K562 (cell line): ENCODE data around the gene SV2C. TPM values are rescaled to one million over a fixed set of nuclear protein-coding genes. Genes with fewer than 3 reads are reported as not detected.

Source experiments
- ATAC-seq: fragments of 200-7000 bp; cut with Tn5 transposase; 3 replicates; pipeline ENCODE4 v1.9.1; 2020; ENCODE audit warnings: moderate library complexity
- BruUV-seq: library from RNA; stranded (reverse); fragments of 400-500 nt; replicated peaks from 2 replicates; lab custom pipeline; 2021; lab: Mats Ljungman, UMichigan
- CTCF ChIA-PET: fragments of 300-600 bp; formaldehyde crosslinking; extraction: SDS; loops from one replicate; lab custom pipeline; 2021; ENCODE audit warnings: low intra/inter-chr PET ratio; lab: Yijun Ruan, JAX
- POLR2A ChIA-PET: fragments of 300-600, 350-650 bp; sonication (Branson Sonifier 250); formaldehyde crosslinking; extraction: SDS; loops from one replicate; lab custom pipeline; 2021; ENCODE audit warnings: antibody characterized with exemption, inconsistent platforms; lab: Yijun Ruan, JAX
- DNase-seq, 4 experiments: peaks; one replicate each; pipeline versions ENCODE4 v3.0.0 to v3.0.0-alpha.2; 2011 to 2018; ENCODE audit warnings: low spot score in 3 of 4, mixed read lengths in 3 of 4; ENCODE audit errors: extremely low read depth in 1 of 4
- FAIRE-seq: peaks from 2 replicates; lab custom pipeline; 2011; peaks lifted over from hg19 to GRCh38; lab: Jason Lieb, UNC
- H2AFZ ChIP-seq: 2 replicates; pipeline ENCODE4 v1.6.0; 2011; ENCODE audit warnings: low read depth, low read length, control low read depth, inconsistent platforms
- H3K27ac ChIP-seq: fragments of 200-600 bp; 3 replicates; pipeline ENCODE4 v1.8.0; 2011; ENCODE audit warnings: low read depth, mild to moderate bottlenecking, control low read depth, inconsistent platforms, low read length, moderate library complexity, mixed read lengths; ENCODE audit errors: extremely low read depth
- H3K27me3 ChIP-seq, 2 experiments: fragments of 300-600 bp in 1 of 2; 2 replicates in 1 of 2; 3 replicates in 1 of 2; pipeline versions ENCODE4 v1.6.0 to v1.8.0; 2011; ENCODE audit warnings: inconsistent platforms in 2 of 2, low read length in 2 of 2, mild to moderate bottlenecking in 1 of 2, mixed read lengths in 1 of 2, moderate library complexity in 1 of 2; ENCODE audit not compliant: control insufficient read depth in 2 of 2, insufficient read depth in 2 of 2
- H3K36me3 ChIP-seq: fragments of 300-600 bp; 3 replicates; pipeline ENCODE4 v1.8.0; 2011; ENCODE audit warnings: mild to moderate bottlenecking, low read length, inconsistent platforms; ENCODE audit not compliant: control insufficient read depth, insufficient read depth
- H3K4me1 ChIP-seq, 2 experiments: fragments of 200-600 bp in 1 of 2; replicated peaks in 1 of 2; 2 replicates in 1 of 2; 3 replicates in 1 of 2; pipeline versions ENCODE4 v1.5.1 to v1.8.0; 2011; ENCODE audit warnings: inconsistent platforms in 2 of 2, low read length in 2 of 2, mild to moderate bottlenecking in 1 of 2, mixed read lengths in 1 of 2, moderate library complexity in 1 of 2; ENCODE audit not compliant: control insufficient read depth in 2 of 2, insufficient read depth in 2 of 2
- H3K4me2 ChIP-seq: 2 replicates; pipeline ENCODE4 v1.6.1; 2011; ENCODE audit warnings: low read length, control low read depth, inconsistent platforms, mixed read lengths; ENCODE audit not compliant: insufficient read depth
- H3K4me3 ChIP-seq: fragments of 200-600 bp; sonication (generic), shearing (Covaris generic); 2 replicates; pipeline ENCODE4 v1.5.1; 2016; ENCODE audit warnings: control low read depth, inconsistent platforms
- H3K79me2 ChIP-seq: fragments of 200-600 bp; 3 replicates; pipeline ENCODE4 v1.8.0; 2011; ENCODE audit warnings: low read length, inconsistent platforms; ENCODE audit not compliant: control insufficient read depth, insufficient read depth
- H3K9ac ChIP-seq, 2 experiments: 2 replicates each; pipeline versions ENCODE4 v1.6.0 to v1.6.1; 2011; ENCODE audit warnings: low read depth in 2 of 2, low read length in 2 of 2, control low read depth in 1 of 2, inconsistent platforms in 1 of 2, mild to moderate bottlenecking in 1 of 2, mixed read lengths in 1 of 2; ENCODE audit not compliant: insufficient read depth in 1 of 2
- H3K9me1 ChIP-seq: one replicate; pipeline ENCODE4 v1.6.0; 2011; ENCODE audit warnings: inconsistent platforms, mild to moderate bottlenecking, low read length, moderate library complexity; ENCODE audit not compliant: control insufficient read depth, insufficient read depth
- H3K9me3 ChIP-seq: replicated peaks from 2 replicates; pipeline ENCODE4 v1.5.1; 2011; ENCODE audit warnings: low read depth, low read length, inconsistent platforms; ENCODE audit not compliant: control insufficient read depth, insufficient read depth
- H4K20me1 ChIP-seq: replicated peaks from 2 replicates; pipeline ENCODE4 v1.6.1; 2011; ENCODE audit warnings: low read length, inconsistent platforms, mixed read lengths; ENCODE audit not compliant: control insufficient read depth, insufficient read depth
- CTCF ChIP-seq, 3 experiments: IDR thresholded peaks in 2 of 3; conservative IDR thresholded peaks in 1 of 3; 2 replicates each; pipeline ENCODE4 v1.5.1; 2011 to 2012; ENCODE audit warnings: low read length in 3 of 3, mild to moderate bottlenecking in 3 of 3, control low read depth in 2 of 3, improper control_type of control experiment in 1 of 3, inconsistent platforms in 1 of 3, low read depth in 1 of 3, mixed read lengths in 1 of 3, moderate library complexity in 1 of 3; ENCODE audit not compliant: insufficient read depth in 2 of 3
- HSF4 ChIP-seq: fragments of 250-450 bp; sonication (Bioruptor Pico); IDR thresholded peaks from 2 replicates; pipeline ENCODE4 v2.1.2; 2022; ENCODE audit warnings: mild to moderate bottlenecking, moderate library complexity, borderline replicate concordance
- RAD21 ChIP-seq, 2 experiments: fragments of 250-450 bp in 1 of 2; fragments of 450-650 bp in 1 of 2; sonication (Bioruptor Pico) in 1 of 2; formaldehyde crosslinking in 1 of 2; IDR thresholded peaks in 1 of 2; conservative IDR thresholded peaks in 1 of 2; 2 replicates each; pipeline versions ENCODE4 v1.4.0 to v1.8.0; 2020 to 2022; ENCODE audit warnings: mild to moderate bottlenecking in 2 of 2, moderate library complexity in 1 of 2
- REST ChIP-seq, 2 experiments: fragments of 450-650 bp; formaldehyde crosslinking in 1 of 2; IDR thresholded peaks; 2 replicates each; pipeline versions ENCODE4 v1.4.0 to v1.6.1; 2014 to 2020; ENCODE audit warnings: mild to moderate bottlenecking in 2 of 2, borderline replicate concordance in 1 of 2, low read depth in 1 of 2
- SMC3 ChIP-seq: conservative IDR thresholded peaks from 2 replicates; pipeline ENCODE4 v1.6.1; 2011; ENCODE audit warnings: low read depth, low read length, improper control_type of control experiment; ENCODE audit not compliant: insufficient read depth
- SRSF3 ChIP-seq: fragments of 200-400 bp; formaldehyde crosslinking; IDR thresholded peaks from 2 replicates; pipeline ENCODE4 v1.6.1; 2016; ENCODE audit warnings: mild to moderate bottlenecking, low read length, moderate library complexity; ENCODE audit not compliant: insufficient read depth
- WGBS: fragments of 100-300 bp; shearing (Covaris generic); methylation state at CpG from one replicate; pipeline ENCODE4 v1.1.6; 2016; ENCODE audit warnings: low coverage, mixed read lengths; ENCODE audit not compliant: insufficient coverage; ENCODE audit errors: missing lambda C conversion rate; 5-methylcytosine and 5-hydroxymethylcytosine counted together
- in situ Hi-C: fragments of 300-500 bp; cut with MboI; formaldehyde crosslinking; loops from 4 replicates; pipeline ENCODE4 v1.15.0; 2018; ENCODE audit warnings: inconsistent platforms, mixed read lengths
- intact Hi-C: fragments of 100-400 bp; cut with micrococcal nuclease; formaldehyde crosslinking; loops from 2 replicates; pipeline ENCODE4 v1.14.2; 2022
- polyA plus RNA-seq, 8 experiments: library from polyadenylated mRNA; depleted of rRNA in 4 of 8; stranded (reverse) in 5 of 8; unstranded in 3 of 8; fragments of >200 nt; fragmentation: Nextera tagmentation in 2 of 8; fragmentation: Illumina TruSeq in 1 of 8; extraction: Ambion mirVana in 2 of 8; extraction: Trizol in 1 of 8; gene quantifications; 2 replicates each; pipeline versions ENCODE4 v1.2.1 to v1.2.3, GENCODE V29; 2011 to 2014; ENCODE audit warnings: inconsistent platforms in 1 of 8, missing spikeins in 1 of 8
- total RNA-seq, 7 experiments: library from RNA; depleted of rRNA in 6 of 7; stranded (reverse); fragments of >200 nt in 6 of 7; fragmentation: Illumina TruSeq in 2 of 7; extraction: Trizol in 2 of 7; gene quantifications; 2 replicates each; pipeline versions ENCODE4 v1.2.1 to v1.2.3, GENCODE V29; 2011 to 2021; ENCODE audit warnings: low replicate concordance in 1 of 7
- TF ChIP-seq, protein P1 (sequence below): fragments of 250-450 bp; sonication (Bioruptor Pico); IDR thresholded peaks from 2 replicates; pipeline ENCODE4 v1.8.0; 2021; ENCODE audit warnings: moderate library complexity, mild to moderate bottlenecking, inconsistent platforms
- TF ChIP-seq, protein P2 (sequence below): fragments of 450-650 bp; formaldehyde crosslinking; IDR thresholded peaks from 2 replicates; pipeline ENCODE4 v1.4.0; 2020; ENCODE audit warnings: mild to moderate bottlenecking, moderate library complexity

The SV2C gene
- total and polyA plus RNA-seq, 9 of the 15 experiments (the other 6 are each of a cell fraction or from before 2014, with no cell fraction given) = 0.05 TPM; not detected in 8

DNA sequence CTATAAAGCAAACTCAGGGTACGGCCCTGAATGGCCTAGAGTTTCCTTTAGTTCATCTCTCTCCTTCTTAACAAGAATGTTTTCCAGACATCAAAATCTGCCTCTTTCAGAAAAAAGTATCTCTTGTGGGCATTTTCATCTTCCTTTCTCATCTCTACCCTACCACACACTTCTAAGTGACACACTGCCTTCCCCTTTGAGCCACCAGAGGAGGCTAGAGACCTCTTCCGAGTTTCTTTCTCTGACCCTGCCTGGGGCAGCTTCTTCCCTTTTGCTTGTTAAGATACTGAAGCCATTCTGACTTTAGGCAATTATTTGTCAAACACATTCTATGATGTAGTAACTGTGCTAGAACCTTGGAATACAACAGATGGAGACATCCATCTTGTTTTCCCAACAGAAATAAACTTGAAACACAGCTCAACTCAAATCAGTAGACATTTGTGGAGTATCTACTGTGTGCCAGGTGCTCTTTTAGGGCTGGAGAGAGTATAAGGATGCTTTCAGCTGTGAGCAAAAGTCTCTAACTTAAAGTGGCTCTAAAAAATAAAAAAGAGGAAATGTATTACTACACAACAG is 8.6 kb upstream of the SV2C start:
- Histone ChIP-seq H2AFZ (no peak overlapping the region), H3K79me2 (no peaks in the 10 kb centered on the region), H3K4me1 (no peaks in the 10 kb centered on the region), H4K20me1 (no peaks in the 10 kb centered on the region), H3K27ac (no peak overlapping the region), H3K27me3 (peaks cover 0 to 4% of the 10 kb centered on the region in 2 experiments; a peak in 1 of 5 replicates), H3K4me3 (no peak overlapping the region), H3K9me3 (no peaks in the 10 kb centered on the region), H3K9me1 (no peaks in the 10 kb centered on the region), H3K4me2 (no peak overlapping the region), H3K9ac (no peak overlapping the region), H3K36me3 (no peaks in the 10 kb centered on the region)
- in situ Hi-C loops = no loop called here
- 0% methylated on average over 2 of the region's 2 CpGs for WGBS
- POLR2A ChIA-PET = no interaction called here
- CTCF ChIA-PET = interaction anchor here (0.6 to 1.2 kb wide), 5 partner anchors 182 to 567 kb away, joined by 3 to 4 read pairs (median 3); no protein-coding TSS in a partner anchor
- ATAC-seq = peak; percentile 73; the same call in 2 of the 3 replicates
- intact Hi-C loops = loop anchor here (5.0 kb wide), 2 partner anchors 103 to 183 kb away; no protein-coding TSS in a partner anchor
- no TSS peak for BruUV-seq
- no peak for FAIRE-seq
- DNase-seq = peak in 2 of 4 experiments; percentile 24 to 29
- TF ChIP-seq SRSF3 (no peak), RAD21 (CRISPR knock-in tag; conservative IDR thresholded peaks at IDR 0.05 in 1 of 2, IDR thresholded peaks at IDR 0.05 in 1 of 2) (peak; percentile 74 to 75), SMC3 (peak; percentile 56), REST (IDR thresholded peaks at IDR 0.05; ENCODE audit: borderline replicate concordance) (peak; percentile 65), REST (CRISPR knock-in tag; IDR thresholded peaks at IDR 0.05; ENCODE audit: low read depth) (no peak), CTCF (IDR thresholded peaks at IDR 0.05 in 2 of 3, conservative IDR thresholded peaks at IDR 0.05 in 1 of 3; ENCODE audit: insufficient read depth in 2 of 3, low read depth in 1 of 3, low read length in 3 of 3) (peak; percentile 52 to 67 (median 62)), HSF4 (no peak)
- TF ChIP-seq, protein P1, sequence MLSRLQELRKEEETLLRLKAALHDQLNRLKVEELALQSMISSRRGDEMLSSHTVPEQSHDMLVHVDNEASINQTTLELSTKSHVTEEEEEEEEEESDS (CRISPR knock-in tag) = no peak
- TF ChIP-seq, protein P2, sequence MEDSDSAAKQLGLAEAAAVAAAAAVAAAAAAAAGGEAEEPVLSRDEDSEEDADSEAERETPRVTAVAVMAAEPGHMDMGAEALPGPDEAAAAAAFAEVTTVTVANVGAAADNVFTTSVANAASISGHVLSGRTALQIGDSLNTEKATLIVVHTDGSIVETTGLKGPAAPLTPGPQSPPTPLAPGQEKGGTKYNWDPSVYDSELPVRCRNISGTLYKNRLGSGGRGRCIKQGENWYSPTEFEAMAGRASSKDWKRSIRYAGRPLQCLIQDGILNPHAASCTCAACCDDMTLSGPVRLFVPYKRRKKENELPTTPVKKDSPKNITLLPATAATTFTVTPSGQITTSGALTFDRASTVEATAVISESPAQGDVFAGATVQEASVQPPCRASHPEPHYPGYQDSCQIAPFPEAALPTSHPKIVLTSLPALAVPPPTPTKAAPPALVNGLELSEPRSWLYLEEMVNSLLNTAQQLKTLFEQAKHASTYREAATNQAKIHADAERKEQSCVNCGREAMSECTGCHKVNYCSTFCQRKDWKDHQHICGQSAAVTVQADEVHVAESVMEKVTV (CRISPR knock-in tag) = peak; percentile 73
